GM19395 (cell line): ENCODE data around the gene GTPBP6.
"Not testable (repeated sequence)": the region's sequence is repeated elsewhere in the genome, so short reads cannot be mapped to it uniquely, and the experiment has no call there.

ENCODE experiments used
- ATAC-seq: cut with Tn5 transposase; IDR thresholded peaks from one replicate; pipeline ENCODE4 v1.9.1; 2021; ENCODE audit warnings: mild to moderate bottlenecking, moderate library complexity; ENCODE audit not compliant: unreplicated experiment

GTPBP6 gene

GRCh38 chrX:351736-352135, 33.1 kb upstream of the GTPBP6 start:
- no peak for ATAC-seq

GRCh38 chrX:351324-351641, 32.7 kb upstream of the GTPBP6 start:
- ATAC-seq = not testable (repeated sequence)

GRCh38 chrX:350534-351323, 32.1 kb upstream of the GTPBP6 start:
- ATAC-seq = no peak

- ATAC-seq = no peak
Measured at GRCh38 chrX:350148-350533, 31.5 kb upstream of the GTPBP6 start.

- no peak for ATAC-seq
Measured at GRCh38 chrX:349702-350101, 31.1 kb upstream of the GTPBP6 start.

- ATAC-seq = no peak
Measured at GRCh38 chrX:349196-349595, 30.6 kb upstream of the GTPBP6 start.

GRCh38 chrX:348461-349117, 30.0 kb upstream of the GTPBP6 start:
- ATAC-seq = no peak

GRCh38 chrX:347351-348117, 28.9 kb upstream of the GTPBP6 start:
- no peak for ATAC-seq

GRCh38 chrX:346034-346813, 27.6 kb upstream of the GTPBP6 start:
- no peak for ATAC-seq

GRCh38 chrX:345020-345925, 26.7 kb upstream of the GTPBP6 start:
- no peak for ATAC-seq

GRCh38 chrX:344371-344901, 25.8 kb upstream of the GTPBP6 start:
- ATAC-seq = no peak

GRCh38 chrX:341541-342101, 23.0 kb upstream of the GTPBP6 start:
- ATAC-seq = no peak

- ATAC-seq = no peak
Measured at GRCh38 chrX:340641-341423, 22.2 kb upstream of the GTPBP6 start.

- no peak for ATAC-seq
Measured at GRCh38 chrX:340121-340520, 21.5 kb upstream of the GTPBP6 start.

- ATAC-seq = no peak
Measured at GRCh38 chrX:338836-339400, 20.3 kb upstream of the GTPBP6 start.

- no peak for ATAC-seq
Measured at GRCh38 chrX:338281-338835, 19.8 kb upstream of the GTPBP6 start.

GRCh38 chrX:337331-337831, 18.8 kb upstream of the GTPBP6 start:
- ATAC-seq = no peak

GRCh38 chrX:336227-336626, 17.6 kb upstream of the GTPBP6 start:
- ATAC-seq = no peak
